CD4-positive, CD25-positive, alpha-beta regulatory T cell (primary cell): ENCODE data around the gene MYO7A. TPM values are rescaled to one million over a fixed set of nuclear protein-coding genes. Genes with fewer than 3 reads are reported as not detected.

ENCODE experiments used
- ATAC-seq, 2 donors: fragments of 150-1000 bp; cut with Tn5 transposase; one replicate each; pipeline ENCODE4 v1.10.0; 2021; ENCODE audit warnings: low read depth in 2 of 2, moderate number of reproducible peaks in 2 of 2, moderate library complexity in 1 of 2
- DNase-seq, 3 donors: peaks; one replicate each; pipeline versions ENCODE4 v3.0.0 to v3.0.0-alpha.2; 2012 to 2022; ENCODE audit warnings: mixed read lengths in 1 of 3
- H3K27ac ChIP-seq: one replicate; pipeline ENCODE4 v1.7.0; 2013; ENCODE audit warnings: mild to moderate bottlenecking, low read length; ENCODE audit not compliant: insufficient read depth, poor library complexity, severe bottlenecking
- H3K27me3 ChIP-seq: one replicate; pipeline ENCODE4 v1.7.0; 2013; ENCODE audit warnings: low read length; ENCODE audit not compliant: control insufficient read depth, insufficient read depth
- H3K36me3 ChIP-seq: one replicate; pipeline ENCODE4 v1.7.0; 2013; ENCODE audit warnings: mild to moderate bottlenecking, low read length, moderate library complexity; ENCODE audit not compliant: control insufficient read depth, insufficient read depth
- H3K4me1 ChIP-seq: 2 replicates; pipeline ENCODE4 v1.7.0; 2013; ENCODE audit warnings: mild to moderate bottlenecking, low read length; ENCODE audit not compliant: insufficient read depth, control insufficient read depth, poor library complexity, severe bottlenecking
- H3K4me3 ChIP-seq: one replicate; pipeline ENCODE4 v1.7.0; 2013; ENCODE audit warnings: low read depth, mild to moderate bottlenecking, low read length, moderate library complexity
- H3K9me3 ChIP-seq, 2 experiments: 1 replicate in 1 of 2; 2 replicates in 1 of 2; pipeline ENCODE4 v1.7.0; 2013; ENCODE audit warnings: low read length in 2 of 2, mild to moderate bottlenecking in 1 of 2, moderate library complexity in 1 of 2; ENCODE audit not compliant: control insufficient read depth in 2 of 2
- H3K27ac Mint-ChIP-seq, 3 donors: one replicate each; pipeline ENCODE4 v1.8.0; 2020 to 2022; ENCODE audit warnings: mild to moderate bottlenecking in 3 of 3, mixed read lengths in 3 of 3, moderate library complexity in 2 of 3
- H3K27me3 Mint-ChIP-seq: one replicate; pipeline ENCODE4 v1.8.0; 2022; ENCODE audit warnings: mild to moderate bottlenecking, mixed read lengths
- H3K36me3 Mint-ChIP-seq: one replicate; pipeline ENCODE4 v1.8.0; 2020; ENCODE audit warnings: mixed read lengths
- H3K4me1 Mint-ChIP-seq, 4 donors: one replicate each; pipeline ENCODE4 v1.8.0; 2020 to 2022; ENCODE audit warnings: mixed read lengths in 4 of 4, mild to moderate bottlenecking in 1 of 4
- H3K4me3 Mint-ChIP-seq, 4 donors: one replicate each; pipeline ENCODE4 v1.8.0; 2020 to 2022; ENCODE audit warnings: mild to moderate bottlenecking in 4 of 4, mixed read lengths in 4 of 4, moderate library complexity in 3 of 4
- H3K9me3 Mint-ChIP-seq, 7 donors: one replicate each; pipeline ENCODE4 v1.8.0; 2020 to 2022; ENCODE audit warnings: mixed read lengths in 7 of 7, mild to moderate bottlenecking in 3 of 7, moderate library complexity in 2 of 7
- polyA plus RNA-seq, 4 donors: library from polyadenylated mRNA; unstranded; fragments of 300-500 nt; fragmentation: Illumina TruSeq; gene quantifications; one replicate each; pipeline ENCODE4 v1.2.3, GENCODE V29; 2021
- total RNA-seq: library from RNA; stranded (reverse); gene quantifications from one replicate; pipeline ENCODE4 v1.2.3, GENCODE V29; 2022

The MYO7A gene
- total and polyA plus RNA-seq, 5 donors from 2014 or later = 0.12 to 0.84 (median 0.18) TPM; not detected in 1

GRCh38 chr11:77147668-77148321 lies 19.7 kb downstream of the MYO7A start:
- Mint-ChIP-seq H3K4me1 (peaks cover 0 to 38% (median 18%) of the 10 kb centered on the region in 4 donors), H3K9me3 (no peaks in the 10 kb centered on the region), H3K4me3 (peak overlapping the region; percentile 24 to 77 (median 72)), H3K27me3 (no peaks in the 10 kb centered on the region), H3K36me3 (no peaks in the 10 kb centered on the region), H3K27ac (peak overlapping the region in 2 of 3 donors; percentile 32 to 55)
- Histone ChIP-seq H3K9me3 (no peaks in the 10 kb centered on the region), H3K4me3 (no peak overlapping the region), H3K27ac (no peak overlapping the region), H3K27me3 (no peaks in the 10 kb centered on the region), H3K36me3 (no peaks in the 10 kb centered on the region), H3K4me1 (peaks cover 23% of the 10 kb centered on the region)
- DNase-seq (peak; percentile 19 to 50 (median 25)), ATAC-seq (peak; percentile 40 to 43)

- ATAC-seq = no peak
- H3K4me3 ChIP-seq = no peak overlapping the region
- Mint-ChIP-seq H3K36me3 (no peaks in the 10 kb centered on the region), H3K27ac (no peak overlapping the region), H3K4me3 (no peak overlapping the region), H3K27me3 (no peaks in the 10 kb centered on the region), H3K9me3 (no peaks in the 10 kb centered on the region), H3K4me1 (peaks cover 0 to 43% (median 22%) of the 10 kb centered on the region in 4 donors)
- DNase-seq = no peak
- no peaks in the 10 kb centered on the region for H3K9me3 ChIP-seq
- no peak overlapping the region for H3K27ac ChIP-seq
- H3K27me3 ChIP-seq = no peaks in the 10 kb centered on the region
- H3K4me1 ChIP-seq = peaks cover 36% of the 10 kb centered on the region
- H3K36me3 ChIP-seq = no peaks in the 10 kb centered on the region
Measured at GRCh38 chr11:77148963-77149715, 21.1 kb downstream of the MYO7A start.

DNA sequence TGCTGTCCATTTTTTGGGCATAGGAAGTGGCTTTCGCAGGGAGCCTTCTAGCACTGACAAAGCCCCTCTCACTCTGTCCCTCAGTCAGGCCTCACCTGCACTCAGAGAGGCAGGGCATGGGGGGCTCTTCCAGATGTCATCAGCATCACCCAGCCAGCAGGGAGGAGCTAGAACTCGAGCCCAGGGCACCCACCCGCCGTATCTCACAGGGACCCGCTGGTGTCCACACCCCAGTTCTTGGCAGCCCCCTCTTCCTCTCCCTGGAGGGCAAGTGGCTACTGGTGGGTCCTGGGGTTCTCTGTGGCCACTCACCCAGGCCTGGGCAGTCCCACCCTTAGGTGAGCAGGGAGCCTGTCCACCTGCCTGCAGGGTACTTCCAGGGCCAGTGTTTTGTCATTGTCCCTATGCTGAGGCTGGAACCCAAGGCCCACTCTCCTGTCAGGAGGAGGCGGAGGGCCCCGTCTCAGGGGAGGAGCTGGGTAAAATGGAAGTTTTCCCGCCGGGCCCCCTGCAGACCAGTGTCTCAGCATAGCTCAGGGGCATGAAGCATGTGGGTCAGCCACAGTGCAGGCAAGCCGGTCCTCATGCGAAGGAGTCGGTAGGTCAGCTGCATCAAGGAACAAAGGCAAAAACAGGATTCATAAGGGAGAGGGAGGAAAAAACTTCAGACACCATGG lies 21.8 kb downstream of the MYO7A start:
- H3K9me3 Mint-ChIP-seq = no peaks in the 10 kb centered on the region
- H3K4me3 Mint-ChIP-seq = no peak overlapping the region
- H3K27me3 Mint-ChIP-seq = no peaks in the 10 kb centered on the region
- H3K27ac ChIP-seq = no peak overlapping the region
- no peak overlapping the region for H3K4me3 ChIP-seq
- no peaks in the 10 kb centered on the region for H3K36me3 Mint-ChIP-seq
- DNase-seq (no peak), ATAC-seq (no peak)
- H3K9me3 ChIP-seq = no peaks in the 10 kb centered on the region
- peaks cover 37% of the 10 kb centered on the region for H3K4me1 ChIP-seq
- H3K36me3 ChIP-seq = no peaks in the 10 kb centered on the region
- H3K27ac Mint-ChIP-seq = peak overlapping the region in 1 of 3 donors; percentile 47
- H3K27me3 ChIP-seq = no peaks in the 10 kb centered on the region
- H3K4me1 Mint-ChIP-seq = peaks cover 0 to 46% (median 26%) of the 10 kb centered on the region in 4 donors

DNA sequence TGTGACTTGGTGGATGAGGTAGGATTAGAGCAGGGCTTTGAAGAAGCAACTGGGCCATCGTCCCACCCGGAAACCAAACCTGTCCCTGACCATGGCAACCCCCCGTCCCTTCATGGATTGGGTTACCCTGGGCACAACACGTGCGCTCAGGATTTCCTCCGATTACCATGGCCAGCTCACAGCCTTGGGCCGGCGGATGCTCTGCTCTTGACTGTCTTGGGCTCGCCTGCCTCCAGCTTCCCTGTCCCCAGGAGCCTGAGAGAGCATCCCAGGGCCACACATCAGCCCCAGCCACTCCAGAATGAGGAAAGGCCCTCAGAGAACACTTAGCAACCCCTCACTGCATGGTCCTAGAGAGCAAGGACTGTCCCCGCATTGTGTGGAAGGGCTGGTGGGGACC lies 22.8 kb downstream of the MYO7A start:
- Histone ChIP-seq H3K27me3 (no peaks in the 10 kb centered on the region), H3K4me3 (no peak overlapping the region), H3K27ac (no peak overlapping the region), H3K9me3 (no peaks in the 10 kb centered on the region), H3K4me1 (peaks cover 37% of the 10 kb centered on the region), H3K36me3 (no peaks in the 10 kb centered on the region)
- ATAC-seq = no peak
- Mint-ChIP-seq H3K4me3 (no peak overlapping the region), H3K27me3 (no peaks in the 10 kb centered on the region), H3K36me3 (no peaks in the 10 kb centered on the region), H3K4me1 (peaks cover 0 to 46% (median 26%) of the 10 kb centered on the region in 4 donors), H3K9me3 (no peaks in the 10 kb centered on the region), H3K27ac (peak overlapping the region in 1 of 3 donors; percentile 26)
- DNase-seq = no peak

- Histone ChIP-seq H3K27me3 (no peaks in the 10 kb centered on the region), H3K4me1 (peaks cover 37% of the 10 kb centered on the region), H3K36me3 (no peaks in the 10 kb centered on the region), H3K4me3 (no peak overlapping the region), H3K9me3 (no peaks in the 10 kb centered on the region), H3K27ac (peak overlapping the region; percentile 29)
- no peaks in the 10 kb centered on the region for H3K36me3 Mint-ChIP-seq
- ATAC-seq = peak; percentile 49 to 58
- H3K9me3 Mint-ChIP-seq = no peaks in the 10 kb centered on the region
- H3K27ac Mint-ChIP-seq = peak overlapping the region; percentile 78 to 96 (median 82)
- no peaks in the 10 kb centered on the region for H3K27me3 Mint-ChIP-seq
- DNase-seq = peak; percentile 24 to 52 (median 46)
- H3K4me3 Mint-ChIP-seq = peak overlapping the region in 3 of 4 donors; percentile 18 to 83 (median 35)
- peaks cover 0 to 41% (median 26%) of the 10 kb centered on the region in 4 donors for H3K4me1 Mint-ChIP-seq
Measured at GRCh38 chr11:77151804-77152509, 23.9 kb downstream of the MYO7A start.

- no peak for DNase-seq
- ATAC-seq = no peak
- H3K4me1 Mint-ChIP-seq = peaks cover 0 to 37% (median 24%) of the 10 kb centered on the region in 4 donors
- H3K27ac Mint-ChIP-seq = peak overlapping the region; percentile 65 to 96 (median 78)
- Histone ChIP-seq H3K27me3 (no peaks in the 10 kb centered on the region), H3K4me3 (no peak overlapping the region), H3K36me3 (no peaks in the 10 kb centered on the region), H3K4me1 (peaks cover 37% of the 10 kb centered on the region), H3K9me3 (no peaks in the 10 kb centered on the region), H3K27ac (peak overlapping the region; percentile 25)
- H3K4me3 Mint-ChIP-seq = peak overlapping the region in 2 of 4 donors; percentile 18
- no peaks in the 10 kb centered on the region for H3K36me3 Mint-ChIP-seq
- H3K27me3 Mint-ChIP-seq = no peaks in the 10 kb centered on the region
- H3K9me3 Mint-ChIP-seq = no peaks in the 10 kb centered on the region
Measured at GRCh38 chr11:77152846-77153245, 24.8 kb downstream of the MYO7A start.
